WI38 (cell line): Measurements from ENCODE around the gene KIAA1755.

Source experiments
- H3K4me3 ChIP-seq: 2 replicates; pipeline ENCODE4 v1.5.1; 2011; ENCODE audit warnings: low read depth, mild to moderate bottlenecking, control low read depth, low read length
- CTCF ChIP-seq: IDR thresholded peaks from 2 replicates; pipeline ENCODE4 v1.5.1; 2012; ENCODE audit warnings: low read depth, mild to moderate bottlenecking, control low read depth, low read length

Gene KIAA1755

GRCh38 chr20:38170219-38170825 is 90.2 kb downstream of the KIAA1755 start:
- H3K4me3 ChIP-seq = no peak overlapping the region
- no peak for TF ChIP-seq CTCF

- H3K4me3 ChIP-seq = no peak overlapping the region
- no peak for TF ChIP-seq CTCF
Observed at GRCh38 chr20:38169636-38170193, 90.8 kb downstream of the KIAA1755 start.

- H3K4me3 ChIP-seq = no peak overlapping the region
- no peak for TF ChIP-seq CTCF
Observed at GRCh38 chr20:38168791-38169589, 91.5 kb downstream of the KIAA1755 start.

- H3K4me3 ChIP-seq = no peak overlapping the region
- TF ChIP-seq CTCF = no peak
Observed at GRCh38 chr20:38167851-38168760, 92.4 kb downstream of the KIAA1755 start.

- TF ChIP-seq CTCF = no peak
- H3K4me3 ChIP-seq = no peak overlapping the region
Observed at GRCh38 chr20:38167328-38167850, 93.1 kb downstream of the KIAA1755 start.

- TF ChIP-seq CTCF = no peak
- H3K4me3 ChIP-seq = no peak overlapping the region
Observed at GRCh38 chr20:38166703-38167233, 93.8 kb downstream of the KIAA1755 start.
